ENCODE measurements around the gene H2BK1. TPM values are rescaled to one million over a fixed set of nuclear protein-coding genes. Genes with fewer than 3 reads are reported as not detected.
A peak's percentile ranks its signal among the peaks of the same experiment; 100 is the strongest.

The H2BK1 gene
- total and polyA plus RNA-seq, 2 of the 13 experiments (the other 11 are each of a cell fraction or from before 2014, with no cell fraction given) = not detected

DNA sequence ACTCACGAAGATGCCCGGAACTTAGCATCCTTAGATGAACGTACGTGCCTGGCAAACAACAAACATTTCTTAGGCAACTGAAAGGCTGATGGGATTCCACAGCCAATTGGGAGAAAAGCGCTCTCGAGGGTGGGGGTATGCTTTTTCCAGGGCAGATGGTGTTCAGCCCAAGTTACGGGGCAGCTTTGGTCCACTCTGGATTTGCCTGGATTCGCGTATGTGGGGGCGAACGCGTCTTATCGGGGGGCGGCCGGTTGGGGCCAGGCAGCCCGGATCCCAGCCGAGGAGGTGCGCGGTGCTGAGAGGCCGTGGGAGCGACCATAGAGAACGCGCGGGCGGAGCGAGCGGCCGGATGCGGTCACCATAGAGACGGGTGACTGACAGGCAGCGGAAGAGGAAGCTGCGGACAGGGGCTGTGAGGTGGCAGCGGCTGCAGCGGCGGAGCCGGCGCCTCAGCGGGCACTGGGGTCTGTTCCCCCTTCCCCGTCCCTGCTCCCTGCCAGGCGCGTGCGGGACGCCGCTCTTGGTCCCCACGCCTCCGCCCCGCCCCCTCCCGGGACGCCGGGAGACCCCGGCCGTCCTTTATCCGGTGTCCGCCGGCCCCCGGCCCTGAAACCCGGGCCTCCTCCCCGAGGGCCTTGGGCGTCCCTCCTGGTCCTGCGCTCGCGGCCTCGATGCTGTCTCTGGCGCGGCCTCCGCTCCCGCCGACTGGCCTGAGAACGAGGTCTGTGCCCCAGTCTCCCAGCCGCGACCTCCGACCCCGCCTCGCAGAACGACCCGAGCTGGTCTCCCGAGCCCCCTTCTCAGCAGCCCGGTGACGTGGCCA is 22.0 kb upstream of the H2BK1 start, which contains the start of gene CHPF2 (continued):
- TF ChIP-seq SRSF4 (IDR thresholded peaks at IDR 0.05; ENCODE audit: low read depth, low read length, poor library complexity, severe bottlenecking) (no peak), HNRNPL (IDR thresholded peaks at IDR 0.05; ENCODE audit: low read depth, low read length) (no peak), RFX1 (IDR thresholded peaks at IDR 0.05) (peak; percentile 62; the same call in 1 of the 2 replicates), ZNF407 (CRISPR knock-in tag; IDR thresholded peaks at IDR 0.05; ENCODE audit: not compliant biosample characterization) (no peak), NCOA5 (CRISPR knock-in tag; IDR thresholded peaks at IDR 0.05) (no peak), ZNF549 (CRISPR knock-in tag; IDR thresholded peaks at IDR 0.05) (no peak), ZNF230 (CRISPR knock-in tag; IDR thresholded peaks at IDR 0.05) (no peak), ZNF138 (CRISPR knock-in tag; IDR thresholded peaks at IDR 0.05; ENCODE audit: low read depth) (0 out of 2 replicates have a peak, but pooled peaks have one; percentile 70), ZFY (CRISPR knock-in tag; IDR thresholded peaks at IDR 0.05) (peak; percentile 78), TCF12 (IDR thresholded peaks at IDR 0.05) (no peak), TCF12 (CRISPR knock-in tag; IDR thresholded peaks at IDR 0.05) (no peak), RFX5 (IDR thresholded peaks at IDR 0.05; ENCODE audit: low read depth, low read length) (no peak), CEBPB (IDR thresholded peaks at IDR 0.05; ENCODE audit: borderline replicate concordance, low read depth, low read length) (no peak), POGZ (CRISPR knock-in tag; IDR thresholded peaks at IDR 0.05) (no peak), PREB (CRISPR knock-in tag; IDR thresholded peaks at IDR 0.05) (no peak)
- TF ChIP-seq, protein P1, sequence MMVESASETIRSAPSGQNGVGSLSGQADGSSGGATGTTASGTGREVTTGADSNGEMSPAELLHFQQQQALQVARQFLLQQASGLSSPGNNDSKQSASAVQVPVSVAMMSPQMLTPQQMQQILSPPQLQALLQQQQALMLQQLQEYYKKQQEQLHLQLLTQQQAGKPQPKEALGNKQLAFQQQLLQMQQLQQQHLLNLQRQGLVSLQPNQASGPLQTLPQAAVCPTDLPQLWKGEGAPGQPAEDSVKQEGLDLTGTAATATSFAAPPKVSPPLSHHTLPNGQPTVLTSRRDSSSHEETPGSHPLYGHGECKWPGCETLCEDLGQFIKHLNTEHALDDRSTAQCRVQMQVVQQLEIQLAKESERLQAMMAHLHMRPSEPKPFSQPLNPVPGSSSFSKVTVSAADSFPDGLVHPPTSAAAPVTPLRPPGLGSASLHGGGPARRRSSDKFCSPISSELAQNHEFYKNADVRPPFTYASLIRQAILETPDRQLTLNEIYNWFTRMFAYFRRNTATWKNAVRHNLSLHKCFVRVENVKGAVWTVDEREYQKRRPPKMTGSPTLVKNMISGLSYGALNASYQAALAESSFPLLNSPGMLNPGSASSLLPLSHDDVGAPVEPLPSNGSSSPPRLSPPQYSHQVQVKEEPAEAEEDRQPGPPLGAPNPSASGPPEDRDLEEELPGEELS (CRISPR knock-in tag; IDR thresholded peaks at IDR 0.05) = peak; percentile 17; the same call in 1 of the 2 replicates
